H9 (cell line): Measurements from ENCODE around the gene EFTUD2. TPM values are rescaled to one million over a fixed set of nuclear protein-coding genes. Genes with fewer than 3 reads are reported as not detected.

Experiments used
- DNase-seq: peaks from one replicate; pipeline ENCODE4 v3.0.0-alpha.2; 2017
- H2AFZ ChIP-seq: one replicate; pipeline ENCODE4 v1.6.1; 2013; ENCODE audit warnings: mild to moderate bottlenecking, low read length, control low read depth, moderate library complexity
- H2AK5ac ChIP-seq: 2 replicates; pipeline ENCODE4 v1.6.1; 2013; ENCODE audit warnings: low read length, control low read depth, mixed read lengths; ENCODE audit not compliant: insufficient read length
- H2BK120ac ChIP-seq: one replicate; pipeline ENCODE4 v1.6.1; 2013; ENCODE audit warnings: low read depth, mild to moderate bottlenecking, low read length, control low read depth, inconsistent platforms; ENCODE audit not compliant: poor library complexity, severe bottlenecking
- H2BK12ac ChIP-seq: 2 replicates; pipeline ENCODE4 v1.6.1; 2013; ENCODE audit warnings: low read length, control low read depth, mixed read lengths, low read depth; ENCODE audit not compliant: insufficient read length
- H2BK15ac ChIP-seq: 2 replicates; pipeline ENCODE4 v1.6.1; 2013; ENCODE audit warnings: low read depth, low read length, control low read depth
- H2BK20ac ChIP-seq: one replicate; pipeline ENCODE4 v1.6.1; 2013; ENCODE audit warnings: low read depth, mild to moderate bottlenecking, low read length, control low read depth, inconsistent platforms; ENCODE audit not compliant: poor library complexity, severe bottlenecking
- H2BK5ac ChIP-seq: 2 replicates; pipeline ENCODE4 v1.6.1; 2013; ENCODE audit warnings: low read length, control low read depth, mixed read lengths; ENCODE audit not compliant: insufficient read length
- H3K14ac ChIP-seq: 2 replicates; pipeline ENCODE4 v1.6.1; 2013; ENCODE audit warnings: low read length, control low read depth; ENCODE audit not compliant: insufficient read depth
- H3K18ac ChIP-seq: 2 replicates; pipeline ENCODE4 v1.6.1; 2013; ENCODE audit warnings: low read depth, mild to moderate bottlenecking, mixed read lengths, low read length, control low read depth; ENCODE audit not compliant: insufficient read length
- H3K23ac ChIP-seq: 2 replicates; pipeline ENCODE4 v1.6.1; 2013; ENCODE audit warnings: low read length, control low read depth, mixed read lengths, low read depth; ENCODE audit not compliant: insufficient read length
- H3K23me2 ChIP-seq: 2 replicates; pipeline ENCODE4 v1.6.1; 2013; ENCODE audit warnings: low read depth, mild to moderate bottlenecking, mixed read lengths, low read length, control low read depth; ENCODE audit not compliant: insufficient read length, poor library complexity, severe bottlenecking
- H3K27ac ChIP-seq: 2 replicates; pipeline ENCODE4 v1.5.1; 2013; ENCODE audit warnings: low read length, control low read depth, mixed read lengths, low read depth; ENCODE audit not compliant: insufficient read length
- H3K27me3 ChIP-seq: 2 replicates; pipeline ENCODE4 v1.6.1; 2013; ENCODE audit warnings: low read length, control low read depth, inconsistent platforms; ENCODE audit not compliant: insufficient read depth
- H3K4ac ChIP-seq: 2 replicates; pipeline ENCODE4 v1.6.1; 2013; ENCODE audit warnings: low read depth, mild to moderate bottlenecking, control low read depth, inconsistent platforms, low read length, moderate library complexity
- H3K4me1 ChIP-seq: 2 replicates; pipeline ENCODE4 v1.6.1; 2013; ENCODE audit warnings: low read length, control low read depth, inconsistent platforms; ENCODE audit not compliant: insufficient read depth
- H3K4me2 ChIP-seq: 2 replicates; pipeline ENCODE4 v1.6.1; 2013; ENCODE audit warnings: low read length, control low read depth, mixed read lengths; ENCODE audit not compliant: insufficient read length, insufficient read depth
- H3K56ac ChIP-seq: 2 replicates; pipeline ENCODE4 v1.6.1; 2013; ENCODE audit warnings: low read depth, mild to moderate bottlenecking, mixed read lengths, low read length, control low read depth; ENCODE audit not compliant: insufficient read length
- H3K79me1 ChIP-seq: 2 replicates; pipeline ENCODE4 v1.6.1; 2013; ENCODE audit warnings: low read depth, mild to moderate bottlenecking, moderate library complexity, low read length, control low read depth, inconsistent platforms; ENCODE audit not compliant: insufficient read depth, poor library complexity, severe bottlenecking
- H3K79me2 ChIP-seq: 2 replicates; pipeline ENCODE4 v1.6.1; 2013; ENCODE audit warnings: low read length, control low read depth, inconsistent platforms; ENCODE audit not compliant: insufficient read depth
- H3K9ac ChIP-seq: 2 replicates; pipeline ENCODE4 v1.6.1; 2013; ENCODE audit warnings: low read length, control low read depth, mixed read lengths; ENCODE audit not compliant: insufficient read length; ENCODE audit errors: extremely low read depth
- H3K9me3 ChIP-seq: one replicate; pipeline ENCODE4 v1.6.1; 2013; ENCODE audit warnings: low read depth, low read length, inconsistent platforms; ENCODE audit not compliant: control insufficient read depth
- H3T11ph ChIP-seq: one replicate; pipeline ENCODE4 v1.6.1; 2013; ENCODE audit warnings: mild to moderate bottlenecking, low read length, control low read depth, inconsistent platforms
- H4K20me1 ChIP-seq: one replicate; pipeline ENCODE4 v1.6.1; 2013; ENCODE audit not compliant: control insufficient read depth, insufficient read length, insufficient read depth
- H4K5ac ChIP-seq: 2 replicates; pipeline ENCODE4 v1.6.1; 2013; ENCODE audit warnings: low read depth, mild to moderate bottlenecking, mixed read lengths, low read length, control low read depth; ENCODE audit not compliant: insufficient read length
- H4K8ac ChIP-seq: replicated peaks from 2 replicates; pipeline ENCODE4 v1.6.1; 2013; ENCODE audit warnings: low read length, control low read depth, mixed read lengths, low read depth; ENCODE audit not compliant: insufficient read length
- H4K91ac ChIP-seq: 2 replicates; pipeline ENCODE4 v1.6.1; 2013; ENCODE audit warnings: low read depth, mild to moderate bottlenecking, moderate library complexity, mixed read lengths, low read length, control low read depth; ENCODE audit not compliant: insufficient read length
- H3K27ac Mint-ChIP-seq, 3 experiments: 2 replicates in 2 of 3; 3 replicates in 1 of 3; pipeline ENCODE4 v1.8.0; 2020 to 2021; ENCODE audit warnings: mixed read lengths in 3 of 3, mild to moderate bottlenecking in 1 of 3, moderate library complexity in 1 of 3
- H3K27me3 Mint-ChIP-seq: 2 replicates; pipeline ENCODE4 v1.8.0; 2021; ENCODE audit warnings: low read depth, mild to moderate bottlenecking, moderate library complexity, mixed read lengths
- H3K36me3 Mint-ChIP-seq, 3 experiments: 2 replicates in 2 of 3; 3 replicates in 1 of 3; pipeline ENCODE4 v1.8.0; 2020 to 2021; ENCODE audit warnings: low read depth in 3 of 3, mixed read lengths in 3 of 3; ENCODE audit not compliant: insufficient read depth in 1 of 3
- H3K4me1 Mint-ChIP-seq, 2 experiments: 2 replicates each; pipeline ENCODE4 v1.8.0; 2020; ENCODE audit warnings: mixed read lengths in 2 of 2
- H3K4me3 Mint-ChIP-seq, 2 experiments: 2 replicates in 1 of 2; 3 replicates in 1 of 2; pipeline ENCODE4 v1.8.0; 2020 to 2021; ENCODE audit warnings: mild to moderate bottlenecking in 2 of 2, mixed read lengths in 2 of 2, moderate library complexity in 1 of 2
- H3K9me3 Mint-ChIP-seq, 2 experiments: 2 replicates in 1 of 2; 3 replicates in 1 of 2; pipeline ENCODE4 v1.8.0; 2020; ENCODE audit warnings: mild to moderate bottlenecking in 2 of 2, mixed read lengths in 2 of 2, moderate library complexity in 1 of 2
- CTCF ChIP-seq: fragments of 200-600 bp; sonication (generic); conservative IDR thresholded peaks from 3 replicates; pipeline ENCODE4 v1.8.0; 2021; ENCODE audit warnings: antibody characterized with exemption, mild to moderate bottlenecking
- WGBS: extraction: QIAGEN DNeasy Blood & Tissue Kit; methylation state at CpG from one replicate; pipeline ENCODE4 v1.1.7; 2013; ENCODE audit warnings: missing lambda C conversion rate, low lambda C conversion rate, mixed read lengths; ENCODE audit not compliant: insufficient read length; ENCODE audit errors: extremely low coverage; 5-methylcytosine and 5-hydroxymethylcytosine counted together
- total RNA-seq: library from RNA; stranded (reverse); gene quantifications from 2 replicates; pipeline ENCODE4 v1.2.1, GENCODE V29; 2021

Gene EFTUD2
- total RNA-seq, 1 experiment from 2014 or later: 150 TPM

- no peak for TF ChIP-seq CTCF
- Histone ChIP-seq H2BK15ac (no peak overlapping the region), H3K27ac (no peak overlapping the region)
Observed at GRCh38 chr17:44903012-44903685, 3.9 kb upstream of the EFTUD2 start.

More at GRCh38 chr17:44903012-44903685, 3.9 kb upstream of the EFTUD2 start:
- no peak overlapping the region for H3K4me3 Mint-ChIP-seq
- Histone ChIP-seq H2AK5ac (no peak overlapping the region), H4K91ac (no peak overlapping the region), H3K4ac (no peak overlapping the region), H2BK20ac (no peak overlapping the region), H3K79me1 (no peaks in the 10 kb centered on the region), H3K23ac (no peak overlapping the region), H3K4me1 (no peaks in the 10 kb centered on the region; the same call in 1 of the 2 replicates), H4K20me1 (no peaks in the 10 kb centered on the region), H3K56ac (no peak overlapping the region), H3K27me3 (no peaks in the 10 kb centered on the region), H2BK5ac (no peak overlapping the region), H2BK120ac (no peak overlapping the region), H4K8ac (no peak overlapping the region), H3K18ac (no peak overlapping the region), H3T11ph (no peak overlapping the region), H3K9ac (no peak overlapping the region), H4K5ac (no peak overlapping the region), H3K79me2 (peaks cover 5% of the 10 kb centered on the region; the same call in 1 of the 2 replicates), H3K9me3 (no peaks in the 10 kb centered on the region), H2AFZ (no peak overlapping the region), H3K14ac (no peak overlapping the region), H3K23me2 (peaks cover 7% of the 10 kb centered on the region), H3K4me2 (no peak overlapping the region), H2BK12ac (no peak overlapping the region)
- H3K9me3 Mint-ChIP-seq: no peaks in the 10 kb centered on the region
- peaks cover 17 to 25% of the 10 kb centered on the region in 2 experiments for H3K4me1 Mint-ChIP-seq
- no peak for DNase-seq
- no peaks in the 10 kb centered on the region for H3K36me3 Mint-ChIP-seq
- no CpG with 5 or more reads among the region's 8 CpGs for WGBS
- H3K27ac Mint-ChIP-seq: peak overlapping the region in 1 of 3 experiments; percentile 19; a peak in 1 of 7 replicates
- peaks cover 5% of the 10 kb centered on the region for H3K27me3 Mint-ChIP-seq
